Urinary bladder (tissue), 4 donors: ENCODE data around the gene NOB1. TPM values are rescaled to one million over a fixed set of nuclear protein-coding genes. Genes with fewer than 3 reads are reported as not detected.
"Not testable (repeated sequence)": the region's sequence is repeated elsewhere in the genome, so short reads cannot be mapped to it uniquely, and the experiment has no call there.

Experiments
- DNase-seq: peaks from one replicate; pipeline ENCODE4 v3.0.0-alpha.2; 2015; ENCODE audit errors: extremely low spot score
- H3K27ac ChIP-seq: one replicate; pipeline ENCODE4 v1.5.1; 2013; ENCODE audit warnings: low read depth, mild to moderate bottlenecking, moderate library complexity
- H3K36me3 ChIP-seq: one replicate; pipeline ENCODE4 v1.6.1; 2013; ENCODE audit warnings: mild to moderate bottlenecking, moderate library complexity; ENCODE audit not compliant: insufficient read depth
- H3K4me1 ChIP-seq: one replicate; pipeline ENCODE4 v1.6.1; 2013; ENCODE audit warnings: mild to moderate bottlenecking, moderate library complexity; ENCODE audit not compliant: insufficient read depth
- H3K4me3 ChIP-seq: one replicate; pipeline ENCODE4 v1.5.1; 2013; ENCODE audit warnings: low read depth, low read length
- WGBS: extraction: QIAGEN DNeasy Blood & Tissue Kit; methylation state at CpG from one replicate; pipeline ENCODE4 v1.1.7; 2013; 5-methylcytosine and 5-hydroxymethylcytosine counted together
- polyA plus RNA-seq: library from polyadenylated mRNA; stranded (reverse); fragments of 200-250 nt; gene quantifications from one replicate; pipeline ENCODE4 v1.2.3, GENCODE V29; 2013
- total RNA-seq: library from RNA; depleted of rRNA; stranded (reverse); fragments of >200 nt; gene quantifications from one replicate; pipeline ENCODE4 v1.2.3, GENCODE V29; 2014
- donor health status: healthy with polysubstance abuse.
- donor health status: healthy.

The NOB1 gene
- total RNA-seq: 9.8 TPM
- 48.7 TPM for polyA plus RNA-seq

DNA sequence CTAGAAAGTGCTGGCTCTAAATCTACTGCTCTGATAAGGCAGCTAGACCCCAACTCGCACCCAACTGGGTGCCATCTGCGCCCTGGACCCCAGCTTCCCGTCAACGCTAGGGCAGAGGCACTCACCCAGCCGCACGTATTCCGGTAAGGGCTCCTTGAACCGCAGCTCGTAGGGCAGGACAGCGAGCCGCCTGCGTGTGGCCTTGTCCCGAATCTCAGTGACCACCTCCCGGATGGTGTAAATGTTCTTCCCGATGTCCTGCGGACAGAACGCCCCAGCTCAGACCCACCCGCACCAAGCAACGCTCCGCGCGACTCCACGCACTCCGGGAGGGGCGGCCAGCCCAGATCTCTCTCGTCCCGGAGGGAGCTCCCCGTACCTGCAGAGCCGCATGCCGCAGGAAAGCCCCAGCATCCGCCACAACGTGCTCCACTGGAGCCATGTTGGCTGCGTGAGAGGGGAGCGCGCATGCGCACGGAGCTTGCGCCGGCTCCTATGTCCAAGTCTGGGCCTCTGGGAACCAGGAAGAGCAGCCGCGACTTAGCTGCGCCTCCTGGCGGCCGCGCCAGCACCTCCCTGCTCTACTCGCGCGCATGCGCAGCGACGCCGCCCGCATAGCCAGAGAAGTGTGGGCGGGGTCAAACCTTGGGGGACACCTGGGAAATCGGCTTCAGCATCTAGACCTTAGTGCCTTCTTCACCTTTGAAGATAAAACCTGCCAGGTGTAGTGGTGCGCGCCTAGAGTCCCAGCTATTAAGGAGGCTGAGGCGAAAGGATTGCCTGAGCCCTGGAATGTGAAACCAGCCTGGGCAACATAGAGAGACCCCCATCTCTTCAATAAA, at the start of gene NOB1:
Gene NOB1 (minus strand): TSS at position 458 of the 842 bp plus-strand sequence. CDS start 16 bp downstream, at position 442.
- H3K4me3 ChIP-seq: peak within 1 kb of the TSS; percentile 78
- under 1% methylated on average over 58 of the region's 58 CpGs for WGBS
- H3K36me3 ChIP-seq: peaks cover 2% of the 10 kb centered on the region
- no peaks in the 10 kb centered on the region for H3K4me1 ChIP-seq
- DNase-seq: peak; percentile 87
- H3K27ac ChIP-seq: no peak within 1 kb of the TSS

DNA sequence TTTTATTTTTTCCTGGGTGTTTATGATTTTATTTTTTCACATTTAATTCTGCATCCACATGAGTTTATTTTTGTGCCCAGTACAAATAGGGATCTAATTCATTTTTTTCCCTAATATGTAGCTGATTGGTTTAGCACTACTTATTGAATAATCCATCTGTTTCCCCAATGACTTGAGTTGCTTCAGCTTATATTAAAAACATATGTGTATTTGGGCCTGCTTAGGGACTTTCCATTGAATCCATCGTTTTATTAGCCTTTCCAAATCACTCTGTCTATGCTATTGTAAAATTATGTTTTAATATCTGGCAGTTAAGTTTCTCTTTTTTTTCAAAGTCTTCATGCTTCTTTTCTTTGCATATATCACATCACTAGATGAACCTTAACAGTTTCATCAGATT, 49.6 kb upstream of the NOB1 start:
- no peaks in the 10 kb centered on the region for H3K4me1 ChIP-seq
- 51% methylated on average over 1 of the region's 1 CpG for WGBS
- no peak overlapping the region for H3K4me3 ChIP-seq
- H3K27ac ChIP-seq: no peak overlapping the region
- DNase-seq: no peak
- H3K36me3 ChIP-seq: peaks cover 1% of the 10 kb centered on the region

DNA sequence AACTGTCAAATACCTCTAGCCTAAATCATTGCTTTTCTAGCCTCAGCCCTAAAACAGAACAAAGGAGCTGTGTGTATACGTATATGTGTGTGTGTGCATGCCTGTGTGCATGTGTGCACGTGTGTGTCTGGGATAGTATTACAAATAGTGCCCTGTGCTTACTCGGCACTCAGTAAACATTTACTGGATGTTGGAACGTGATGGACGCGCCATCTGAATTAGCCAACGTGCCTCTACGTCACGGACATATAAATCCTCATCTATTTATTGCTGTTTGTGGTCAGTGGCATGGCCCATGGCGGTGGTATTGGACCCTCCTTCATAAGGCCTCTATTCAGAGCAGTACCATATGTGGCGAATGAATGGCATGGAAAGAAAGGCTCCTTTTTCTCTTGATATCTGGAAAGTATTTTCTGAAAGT, 44.9 kb upstream of the NOB1 start:
- 81% methylated on average over 11 of the region's 11 CpGs for WGBS
- Histone ChIP-seq H3K27ac (no peak overlapping the region), H3K4me3 (no peak overlapping the region), H3K36me3 (no peaks in the 10 kb centered on the region), H3K4me1 (no peaks in the 10 kb centered on the region)
- no peak for DNase-seq

DNA sequence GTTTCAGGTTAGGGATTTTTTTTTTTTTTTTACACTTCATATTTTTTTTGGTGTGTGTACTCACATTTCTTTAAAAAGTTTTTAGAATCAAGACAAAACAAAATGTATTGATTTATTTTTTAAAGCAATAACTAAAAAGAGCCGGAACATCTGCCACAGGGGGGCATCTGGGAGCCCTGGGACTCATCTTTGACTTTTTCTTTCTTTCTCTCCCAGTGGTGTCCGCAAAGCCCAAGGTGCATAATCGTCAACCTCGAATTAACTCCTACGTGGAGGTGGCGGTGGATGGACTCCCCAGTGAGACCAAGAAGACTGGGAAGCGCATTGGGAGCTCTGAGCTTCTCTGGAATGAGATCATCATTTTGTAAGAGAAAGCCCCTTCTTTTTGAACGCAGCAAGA, 43.7 kb upstream of the NOB1 start:
- 63% methylated on average over 8 of the region's 8 CpGs for WGBS
- H3K4me1 ChIP-seq: no peaks in the 10 kb centered on the region

DNA sequence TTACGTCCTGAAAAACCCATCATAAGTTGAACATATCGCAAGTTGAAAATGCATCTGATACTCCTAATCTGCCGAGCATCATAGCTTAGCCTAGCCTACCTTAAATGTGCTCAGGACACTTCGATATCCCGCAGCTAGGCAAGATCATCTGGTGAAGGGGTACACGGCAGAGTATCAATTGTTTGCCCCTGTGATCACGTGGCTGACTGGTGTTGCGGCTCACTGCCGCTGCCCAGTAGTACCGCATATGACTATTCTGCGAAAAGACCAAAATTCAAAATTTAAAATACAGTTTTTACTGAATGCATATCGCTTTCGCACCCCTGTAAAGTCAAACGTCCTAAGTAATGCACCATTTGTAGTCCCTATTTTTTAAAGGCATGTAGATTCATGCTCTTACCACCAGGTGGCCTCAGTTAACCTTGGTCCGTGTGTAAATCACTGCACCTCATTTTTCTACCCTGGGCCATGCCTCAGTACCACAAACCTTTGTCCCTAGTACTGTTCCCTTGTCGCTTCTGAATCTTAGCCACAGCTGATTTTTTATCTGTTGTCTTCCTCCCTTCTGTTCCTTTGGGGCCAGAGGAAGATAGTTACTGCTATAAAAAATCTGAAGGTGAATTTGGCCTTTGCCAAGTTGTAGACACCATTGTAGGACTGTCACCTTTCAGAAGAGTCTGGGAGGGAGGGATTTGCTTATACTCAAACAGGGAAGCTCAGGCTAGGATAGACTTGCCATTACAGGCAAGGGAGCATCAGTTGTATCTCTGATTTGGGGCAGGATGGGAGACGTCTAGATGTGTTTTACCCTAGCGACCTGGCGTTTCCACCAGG, 41.8 kb upstream of the NOB1 start:
- peak; percentile 57 for DNase-seq
- 45% methylated on average over 19 of the region's 19 CpGs for WGBS
- Histone ChIP-seq H3K27ac (no peak overlapping the region), H3K4me3 (no peak overlapping the region), H3K4me1 (no peaks in the 10 kb centered on the region), H3K36me3 (no peaks in the 10 kb centered on the region)

More for the DNA sequence above, 43.7 kb upstream of the NOB1 start:
- DNase-seq: no peak
- Histone ChIP-seq H3K4me3 (no peak overlapping the region), H3K27ac (no peak overlapping the region), H3K36me3 (no peaks in the 10 kb centered on the region)

DNA sequence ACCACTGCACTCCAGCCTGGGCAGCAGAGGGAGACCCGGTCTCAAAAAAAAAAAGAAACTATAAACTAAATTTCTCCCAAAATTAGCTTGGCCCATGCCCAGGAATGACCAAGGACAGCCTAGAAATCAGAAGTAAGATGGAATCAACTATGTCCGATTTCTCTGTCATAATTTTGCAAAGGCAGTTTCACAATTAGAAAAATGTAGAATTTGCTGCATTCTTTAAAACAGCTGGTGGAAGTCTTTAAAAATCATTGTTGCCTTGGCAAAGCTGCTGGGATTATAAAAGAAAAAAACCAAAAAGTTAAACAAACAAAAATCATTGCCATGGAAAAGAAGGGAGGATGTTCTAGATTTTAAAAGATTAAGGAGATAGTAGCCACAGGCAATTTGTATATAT, 39.8 kb upstream of the NOB1 start:
- H3K36me3 ChIP-seq: no peaks in the 10 kb centered on the region
- no peak for DNase-seq
- WGBS: 63% methylated on average over 2 of the region's 2 CpGs
- no peak overlapping the region for H3K4me3 ChIP-seq
- no peak overlapping the region for H3K27ac ChIP-seq
- no peaks in the 10 kb centered on the region for H3K4me1 ChIP-seq

DNA sequence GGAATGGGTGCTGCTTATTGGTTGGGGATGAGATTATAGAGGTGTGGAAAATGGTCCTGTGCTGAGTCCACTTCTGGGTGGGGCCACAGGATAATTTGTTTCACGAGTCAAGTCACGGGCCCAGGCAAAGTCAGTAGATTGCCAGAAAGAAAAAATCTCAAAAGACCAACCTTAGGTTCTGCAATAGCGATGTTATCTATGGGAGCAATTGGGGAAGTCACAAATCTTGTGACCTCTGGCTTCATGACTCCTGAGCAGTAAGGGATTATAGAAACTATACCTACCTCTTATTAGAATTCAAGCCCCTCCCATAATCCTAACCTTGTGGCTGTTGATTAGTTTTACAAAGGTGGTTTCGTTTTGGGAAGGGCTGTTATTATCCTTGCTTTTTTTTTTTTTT, 38.8 kb upstream of the NOB1 start:
- H3K36me3 ChIP-seq: no peaks in the 10 kb centered on the region
- no peak overlapping the region for H3K27ac ChIP-seq
- no peak for DNase-seq
- 93% methylated on average over 4 of the region's 4 CpGs for WGBS
- H3K4me1 ChIP-seq: no peaks in the 10 kb centered on the region
- no peak overlapping the region for H3K4me3 ChIP-seq

DNA sequence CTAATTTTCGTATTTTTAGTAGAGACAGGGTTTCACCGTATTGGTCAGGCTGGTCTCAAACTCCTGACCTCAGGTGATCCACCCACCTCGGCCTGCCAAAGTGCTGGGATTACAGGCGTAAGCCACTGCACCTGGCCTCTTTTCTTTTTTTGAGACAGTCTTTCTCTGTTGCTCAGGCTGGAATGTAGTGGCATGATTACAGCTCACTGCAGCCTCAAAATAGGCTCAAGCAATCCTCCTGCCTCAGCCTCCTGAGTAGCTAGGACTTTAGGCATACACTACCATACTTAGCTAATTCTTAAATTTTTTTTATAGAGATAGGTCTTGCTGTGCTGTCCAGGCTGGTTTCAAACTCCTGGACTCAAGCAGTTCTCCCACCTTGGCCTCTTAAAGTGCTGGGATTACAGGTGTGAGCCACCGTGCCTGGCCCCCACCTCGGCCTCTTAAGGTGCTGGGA, 36.7 kb upstream of the NOB1 start:
- DNase-seq, H3K36me3 ChIP-seq, H3K27ac ChIP-seq, H3K4me1 ChIP-seq, H3K4me3 ChIP-seq: not testable (repeated sequence)
- 93% methylated on average over 6 of the region's 6 CpGs for WGBS

DNA sequence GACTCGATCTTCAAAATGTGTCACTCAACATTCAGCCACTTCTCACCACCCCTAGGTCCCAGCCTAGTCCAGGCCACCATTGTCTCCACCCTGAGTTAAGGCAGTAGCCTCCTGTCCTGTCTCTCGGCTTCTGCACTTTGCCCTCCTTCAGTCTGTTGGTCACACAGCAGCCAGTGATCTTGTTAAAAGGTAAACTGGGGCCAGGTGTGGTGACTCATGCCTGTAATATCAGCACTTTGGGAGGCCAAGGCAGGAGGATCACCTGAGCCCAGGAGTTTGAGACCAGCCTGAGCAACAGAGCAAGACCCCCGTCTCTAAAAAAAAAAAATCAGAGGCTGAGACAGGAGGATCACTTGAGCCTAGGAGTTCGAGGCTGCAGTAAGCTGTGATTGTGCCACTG, 33.2 kb upstream of the NOB1 start:
- Histone ChIP-seq H3K4me3 (no peak overlapping the region), H3K36me3 (peaks cover 1% of the 10 kb centered on the region), H3K27ac (no peak overlapping the region), H3K4me1 (no peaks in the 10 kb centered on the region)
- no peak for DNase-seq
- WGBS: 96% methylated on average over 4 of the region's 4 CpGs

DNA sequence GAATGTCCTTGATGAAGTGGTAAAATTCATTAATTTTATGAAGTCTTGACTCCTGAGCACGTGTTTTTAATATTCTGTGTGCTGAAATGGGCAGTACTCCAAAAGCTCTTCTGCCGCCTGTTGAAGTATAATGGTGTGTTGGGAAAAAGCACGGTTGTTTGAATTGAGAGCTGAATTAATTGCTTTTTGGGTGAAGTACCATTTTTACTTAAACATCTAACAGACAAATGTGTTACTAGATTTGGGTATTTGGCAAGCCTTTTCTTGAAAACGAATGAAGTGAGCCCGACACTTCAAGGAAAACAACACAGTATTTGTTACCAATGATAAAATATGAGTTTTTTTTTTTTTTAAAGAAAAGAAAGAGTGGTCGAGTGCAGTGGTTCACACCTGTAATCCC, 29.9 kb upstream of the NOB1 start:
- Histone ChIP-seq H3K27ac (no peak overlapping the region), H3K36me3 (peaks cover 1% of the 10 kb centered on the region), H3K4me1 (no peaks in the 10 kb centered on the region), H3K4me3 (no peak overlapping the region)
- WGBS: 91% methylated on average over 6 of the region's 6 CpGs
- DNase-seq: no peak

DNA sequence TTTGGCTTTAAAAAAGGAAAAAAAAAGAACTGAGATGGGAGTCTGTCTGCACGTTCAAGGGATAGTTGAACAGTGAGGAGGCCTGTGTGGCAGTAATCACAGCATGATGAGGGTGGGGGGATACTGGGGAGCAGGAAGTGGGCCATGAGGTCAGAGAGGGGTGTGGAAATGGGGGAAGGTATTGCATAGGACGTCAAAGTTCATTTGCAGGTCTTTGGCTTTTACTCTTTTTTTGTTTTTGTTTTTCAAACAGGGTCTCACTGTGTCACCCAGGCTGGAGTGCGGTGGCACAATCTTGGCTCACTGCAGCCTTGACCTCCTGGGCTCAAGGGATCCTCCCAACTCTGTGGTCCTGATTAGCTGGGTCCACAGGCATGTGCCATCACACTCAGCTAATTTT, 26.4 kb upstream of the NOB1 start:
- H3K27ac ChIP-seq: no peak overlapping the region
- no peak overlapping the region for H3K4me3 ChIP-seq
- no peak for DNase-seq
- no peaks in the 10 kb centered on the region for H3K4me1 ChIP-seq
- WGBS: 76% methylated on average over 3 of the region's 3 CpGs
- no peaks in the 10 kb centered on the region for H3K36me3 ChIP-seq

DNA sequence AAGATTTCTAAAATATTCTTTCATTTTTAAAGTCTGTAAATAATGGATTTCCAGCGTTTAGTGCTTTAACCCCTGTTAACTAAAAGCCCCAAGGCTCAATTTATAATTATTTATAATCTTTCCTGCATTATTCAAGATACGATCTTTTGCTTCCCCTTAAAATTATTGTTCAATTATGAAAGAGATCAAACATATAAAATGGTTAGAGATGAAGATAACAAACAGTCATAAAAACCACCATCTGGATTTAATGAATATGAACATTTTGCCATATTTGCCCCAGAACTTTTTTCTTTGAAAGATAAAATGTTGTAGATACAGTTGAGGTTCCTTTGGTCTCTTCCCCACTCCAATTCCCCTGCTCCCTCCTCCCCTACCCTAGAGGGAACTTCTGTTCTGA, 25.0 kb upstream of the NOB1 start:
- WGBS: 68% methylated on average over 2 of the region's 2 CpGs
- DNase-seq: no peak
- Histone ChIP-seq H3K4me1 (no peaks in the 10 kb centered on the region), H3K4me3 (no peak overlapping the region), H3K36me3 (no peaks in the 10 kb centered on the region), H3K27ac (no peak overlapping the region)

DNA sequence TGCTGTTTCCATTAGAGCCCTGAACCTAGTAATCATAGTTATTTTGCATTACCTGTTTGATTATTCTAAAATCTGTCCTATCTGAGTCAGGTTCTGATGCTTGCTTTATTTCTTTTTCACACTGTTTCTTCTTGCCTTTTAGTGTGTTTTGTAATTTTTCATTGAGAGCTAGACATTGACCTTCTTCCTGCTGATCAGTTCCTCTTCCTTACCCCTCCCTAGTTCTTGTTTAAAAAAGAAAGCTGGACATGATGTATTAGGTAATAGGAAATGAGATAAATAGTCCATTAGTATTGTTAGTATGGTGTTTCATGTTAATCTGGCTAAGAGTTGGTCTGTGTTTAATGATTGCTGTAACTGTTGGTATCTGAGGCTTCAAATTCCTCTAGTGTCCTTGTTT, 20.8 kb upstream of the NOB1 start:
- H3K4me1 ChIP-seq: no peaks in the 10 kb centered on the region

More for the DNA sequence above, 20.8 kb upstream of the NOB1 start:
- H3K27ac ChIP-seq: no peak overlapping the region
- no peak overlapping the region for H3K4me3 ChIP-seq
- H3K36me3 ChIP-seq: no peaks in the 10 kb centered on the region
- DNase-seq: no peak
